Neural progenitor cell (in vitro differentiated cells): ENCODE results near the gene HS6ST3. TPM values are rescaled to one million over a fixed set of nuclear protein-coding genes. Genes with fewer than 3 reads are reported as not detected.

Experiments
- DNase-seq: peaks from one replicate; pipeline ENCODE4 v3.0.0-alpha.2; 2016; ENCODE audit warnings: low spot score
- H2AFZ ChIP-seq: fragments of 200-600 bp; sonication (generic); replicated peaks from 2 replicates; pipeline ENCODE4 v1.6.1; 2016; ENCODE audit warnings: antibody characterized with exemption
- H3F3A ChIP-seq: fragments of 200-600 bp; sonication (generic); 2 replicates; pipeline ENCODE4 v1.6.1; 2016; ENCODE audit warnings: antibody characterized with exemption, low read depth
- H3K27ac ChIP-seq: fragments of 200-600 bp; sonication (generic); 2 replicates; pipeline ENCODE4 v1.5.1; 2016; ENCODE audit warnings: mild to moderate bottlenecking
- H3K27me3 ChIP-seq: fragments of 200-600 bp; sonication (generic); 2 replicates; pipeline ENCODE4 v1.6.1; 2016; ENCODE audit warnings: mild to moderate bottlenecking, moderate library complexity
- H3K36me3 ChIP-seq: fragments of 200-600 bp; sonication (generic); 2 replicates; pipeline ENCODE4 v1.5.1; 2016
- H3K4me1 ChIP-seq: fragments of 200-600 bp; sonication (generic); 2 replicates; pipeline ENCODE4 v1.6.1; 2016; ENCODE audit warnings: mixed run types
- H3K4me2 ChIP-seq: fragments of 200-600 bp; sonication (generic); 2 replicates; pipeline ENCODE4 v1.6.1; 2016
- H3K4me3 ChIP-seq: fragments of 200-600 bp; sonication (generic); 2 replicates; pipeline ENCODE4 v1.5.1; 2016
- H3K79me2 ChIP-seq: fragments of 200-600 bp; sonication (generic); 2 replicates; pipeline ENCODE4 v1.6.1; 2016; ENCODE audit warnings: low read depth
- H3K9ac ChIP-seq: fragments of 200-600 bp; sonication (generic); 2 replicates; pipeline ENCODE4 v1.6.1; 2016
- H3K9me3 ChIP-seq: fragments of 200-600 bp; sonication (generic); 2 replicates; pipeline ENCODE4 v1.5.1; 2016; ENCODE audit warnings: low read depth
- H4K20me1 ChIP-seq: fragments of 200-600 bp; sonication (generic); 2 replicates; pipeline ENCODE4 v1.6.1; 2016; ENCODE audit warnings: low read depth
- H3K27ac Mint-ChIP-seq: 3 replicates; pipeline ENCODE4 v1.8.0; 2021; ENCODE audit warnings: mixed read lengths
- H3K27me3 Mint-ChIP-seq: 2 replicates; pipeline ENCODE4 v1.8.0; 2022; ENCODE audit warnings: low read depth, mild to moderate bottlenecking, inconsistent platforms, moderate library complexity, mixed read lengths; ENCODE audit not compliant: insufficient read depth
- H3K36me3 Mint-ChIP-seq: 3 replicates; pipeline ENCODE4 v1.8.0; 2021; ENCODE audit warnings: mixed read lengths
- H3K4me1 Mint-ChIP-seq: 3 replicates; pipeline ENCODE4 v1.8.0; 2021; ENCODE audit warnings: mixed read lengths
- H3K4me3 Mint-ChIP-seq: 3 replicates; pipeline ENCODE4 v1.8.0; 2021; ENCODE audit warnings: mild to moderate bottlenecking, moderate library complexity, mixed read lengths
- H3K9me3 Mint-ChIP-seq: 3 replicates; pipeline ENCODE4 v1.8.0; 2020; ENCODE audit warnings: mixed read lengths
- EZH2 ChIP-seq: fragments of 200-600 bp; sonication (generic); IDR thresholded peaks from 2 replicates; pipeline ENCODE4 v1.6.1; 2017; ENCODE audit warnings: antibody characterized with exemption, mild to moderate bottlenecking, moderate library complexity
- EZH2phosphoT487 ChIP-seq: fragments of 200-600 bp; sonication (generic); IDR thresholded peaks from 2 replicates; pipeline ENCODE4 v1.6.1; 2017; ENCODE audit warnings: antibody characterized with exemption
- total RNA-seq: library from RNA; depleted of rRNA; stranded (reverse); fragments of >200 nt; gene quantifications from 2 replicates; pipeline ENCODE4 v1.2.3, GENCODE V29; 2015; ENCODE audit warnings: low replicate concordance
- TF ChIP-seq, protein P1 (sequence below): fragments of 200-600 bp; sonication (generic); IDR thresholded peaks from 2 replicates; pipeline ENCODE4 v1.5.1; 2017; ENCODE audit warnings: antibody characterized with exemption, mild to moderate bottlenecking

HS6ST3 gene
- total RNA-seq, 1 donor from 2014 or later, result 0.39 TPM

DNA sequence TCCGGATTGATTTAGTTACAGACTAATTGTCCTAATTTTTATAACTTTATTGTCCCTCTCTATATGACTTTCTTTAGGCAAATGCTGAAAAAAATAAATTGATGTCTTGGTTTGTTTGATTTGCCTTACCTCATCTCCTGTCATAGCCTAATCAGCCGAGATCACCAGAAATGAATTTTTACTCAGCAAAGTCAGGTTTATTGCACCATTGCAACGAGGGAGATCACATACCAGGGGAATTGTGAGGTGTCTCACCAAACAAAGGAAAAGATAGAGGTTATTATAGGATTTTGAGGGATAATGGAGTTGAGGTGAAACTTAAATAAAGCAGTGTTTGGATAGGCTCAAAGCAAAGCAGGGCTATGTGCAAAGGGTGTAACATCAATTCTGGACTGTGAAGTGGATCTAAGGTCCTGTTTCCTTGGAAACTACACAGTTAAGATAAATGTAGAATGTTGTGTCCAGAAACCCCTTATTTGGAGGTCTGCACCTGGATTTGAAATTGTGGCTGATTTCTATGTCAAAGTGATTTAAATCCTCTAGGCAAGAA is 531.8 kb downstream of the HS6ST3 start:
- Histone ChIP-seq H3K4me2 (no peak overlapping the region), H3K9me3 (no peaks in the 10 kb centered on the region), H3K4me3 (no peak overlapping the region), H3K36me3 (no peaks in the 10 kb centered on the region), H3K79me2 (no peaks in the 10 kb centered on the region), H3K27ac (no peak overlapping the region), H3K4me1 (no peaks in the 10 kb centered on the region), H3F3A (no peaks in the 10 kb centered on the region), H3K27me3 (no peaks in the 10 kb centered on the region), H3K9ac (no peak overlapping the region), H4K20me1 (no peaks in the 10 kb centered on the region), H2AFZ (no peak overlapping the region)
- DNase-seq, result no peak
- no peak for TF ChIP-seq EZH2phosphoT487
- TF ChIP-seq, protein P1, sequence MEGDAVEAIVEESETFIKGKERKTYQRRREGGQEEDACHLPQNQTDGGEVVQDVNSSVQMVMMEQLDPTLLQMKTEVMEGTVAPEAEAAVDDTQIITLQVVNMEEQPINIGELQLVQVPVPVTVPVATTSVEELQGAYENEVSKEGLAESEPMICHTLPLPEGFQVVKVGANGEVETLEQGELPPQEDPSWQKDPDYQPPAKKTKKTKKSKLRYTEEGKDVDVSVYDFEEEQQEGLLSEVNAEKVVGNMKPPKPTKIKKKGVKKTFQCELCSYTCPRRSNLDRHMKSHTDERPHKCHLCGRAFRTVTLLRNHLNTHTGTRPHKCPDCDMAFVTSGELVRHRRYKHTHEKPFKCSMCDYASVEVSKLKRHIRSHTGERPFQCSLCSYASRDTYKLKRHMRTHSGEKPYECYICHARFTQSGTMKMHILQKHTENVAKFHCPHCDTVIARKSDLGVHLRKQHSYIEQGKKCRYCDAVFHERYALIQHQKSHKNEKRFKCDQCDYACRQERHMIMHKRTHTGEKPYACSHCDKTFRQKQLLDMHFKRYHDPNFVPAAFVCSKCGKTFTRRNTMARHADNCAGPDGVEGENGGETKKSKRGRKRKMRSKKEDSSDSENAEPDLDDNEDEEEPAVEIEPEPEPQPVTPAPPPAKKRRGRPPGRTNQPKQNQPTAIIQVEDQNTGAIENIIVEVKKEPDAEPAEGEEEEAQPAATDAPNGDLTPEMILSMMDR, result no peak
- no peak for TF ChIP-seq EZH2
- Mint-ChIP-seq H3K27me3 (peaks cover 2% of the 10 kb centered on the region), H3K9me3 (no peaks in the 10 kb centered on the region), H3K4me1 (no peaks in the 10 kb centered on the region), H3K27ac (no peak overlapping the region), H3K36me3 (no peaks in the 10 kb centered on the region), H3K4me3 (no peak overlapping the region)

GRCh38 chr13:96629331-96629730 is 539.4 kb downstream of the HS6ST3 start:
- Histone ChIP-seq H3K36me3 (no peaks in the 10 kb centered on the region), H4K20me1 (no peaks in the 10 kb centered on the region), H3K4me2 (no peak overlapping the region), H3F3A (no peaks in the 10 kb centered on the region), H3K4me3 (no peak overlapping the region), H3K9me3 (no peaks in the 10 kb centered on the region), H2AFZ (no peak overlapping the region), H3K27me3 (no peaks in the 10 kb centered on the region), H3K27ac (no peak overlapping the region), H3K4me1 (no peaks in the 10 kb centered on the region), H3K79me2 (no peaks in the 10 kb centered on the region), H3K9ac (no peak overlapping the region)
- Mint-ChIP-seq H3K27ac (no peak overlapping the region), H3K27me3 (no peaks in the 10 kb centered on the region), H3K4me3 (no peak overlapping the region), H3K4me1 (no peaks in the 10 kb centered on the region), H3K9me3 (no peaks in the 10 kb centered on the region), H3K36me3 (no peaks in the 10 kb centered on the region)
- TF ChIP-seq EZH2 (no peak), EZH2phosphoT487 (no peak)
- TF ChIP-seq, protein P1, result no peak
- no peak for DNase-seq

GRCh38 chr13:96632536-96633320 is 542.8 kb downstream of the HS6ST3 start:
- Histone ChIP-seq H3K36me3 (no peaks in the 10 kb centered on the region), H3F3A (no peaks in the 10 kb centered on the region), H2AFZ (no peak overlapping the region), H4K20me1 (no peaks in the 10 kb centered on the region), H3K27me3 (no peaks in the 10 kb centered on the region), H3K4me2 (no peak overlapping the region), H3K79me2 (no peaks in the 10 kb centered on the region), H3K9ac (no peak overlapping the region), H3K4me3 (no peak overlapping the region), H3K27ac (no peak overlapping the region), H3K4me1 (no peaks in the 10 kb centered on the region), H3K9me3 (no peaks in the 10 kb centered on the region)
- Mint-ChIP-seq H3K27me3 (no peaks in the 10 kb centered on the region), H3K36me3 (no peaks in the 10 kb centered on the region), H3K9me3 (no peaks in the 10 kb centered on the region), H3K4me1 (no peaks in the 10 kb centered on the region), H3K27ac (no peak overlapping the region), H3K4me3 (no peak overlapping the region)
- no peak for DNase-seq
- no peak for TF ChIP-seq EZH2
- no peak for TF ChIP-seq EZH2phosphoT487
- TF ChIP-seq, protein P1, result no peak
